SU-DHL-6 (cell line): ENCODE data around the gene MACROH2A2.

Experiments used
- EZH2phosphoT487 ChIP-seq: fragments of 200-600 bp; sonication (generic), shearing (Covaris generic); conservative IDR thresholded peaks from 2 replicates; pipeline ENCODE4 v1.6.1; 2018; ENCODE audit warnings: mild to moderate bottlenecking, antibody characterized with exemption, low read length, moderate library complexity, mixed read lengths
- TF ChIP-seq, protein P1 (sequence below): fragments of 200-600 bp; sonication (generic); IDR thresholded peaks from one replicate; pipeline ENCODE4 v1.5.1; 2017; ENCODE audit warnings: antibody characterized with exemption, mild to moderate bottlenecking, low read length, moderate library complexity; ENCODE audit not compliant: insufficient read depth, poor library complexity, severe bottlenecking

DNA sequence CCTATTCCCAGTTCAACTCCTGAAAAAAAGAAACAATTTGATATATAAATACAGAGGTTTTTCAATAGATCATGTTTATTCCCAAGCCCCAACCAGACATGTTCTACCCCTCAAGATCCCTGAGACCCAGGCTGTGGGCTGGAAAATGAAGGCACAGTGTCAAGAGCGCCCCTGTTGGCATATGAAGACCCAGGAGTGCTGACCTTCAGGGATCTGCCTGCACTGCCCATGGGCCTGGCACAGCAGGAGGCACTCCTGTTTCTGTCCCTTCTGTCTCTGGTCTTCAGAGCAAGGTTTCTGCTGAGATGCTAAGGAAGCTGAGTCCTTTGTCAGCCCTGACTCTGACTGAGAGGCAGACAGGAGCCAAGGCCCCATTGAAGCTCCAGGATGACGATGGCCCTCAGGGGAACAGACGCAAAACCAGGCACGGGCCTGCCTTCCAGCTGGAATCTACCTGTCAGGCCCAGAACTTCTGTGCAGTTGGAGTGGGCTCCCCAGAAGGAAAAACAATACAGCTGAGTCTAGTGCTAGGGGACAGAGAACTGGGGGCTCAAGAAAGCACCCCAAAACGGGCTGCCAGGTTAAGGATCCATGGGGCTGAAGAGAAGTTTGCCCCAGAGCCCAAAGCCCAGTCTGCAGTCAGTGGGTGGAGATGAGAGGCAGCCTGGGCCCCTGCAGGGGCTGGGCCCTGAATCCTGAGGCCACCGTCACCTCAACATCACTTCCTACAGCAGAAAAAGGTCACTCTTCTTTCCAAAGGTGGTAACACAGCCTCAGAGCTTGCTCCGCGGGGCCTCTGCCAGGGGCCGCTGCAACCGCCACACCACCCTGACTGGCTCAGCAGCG, 86.7 kb downstream of the MACROH2A2 start:
- TF ChIP-seq, protein P1, sequence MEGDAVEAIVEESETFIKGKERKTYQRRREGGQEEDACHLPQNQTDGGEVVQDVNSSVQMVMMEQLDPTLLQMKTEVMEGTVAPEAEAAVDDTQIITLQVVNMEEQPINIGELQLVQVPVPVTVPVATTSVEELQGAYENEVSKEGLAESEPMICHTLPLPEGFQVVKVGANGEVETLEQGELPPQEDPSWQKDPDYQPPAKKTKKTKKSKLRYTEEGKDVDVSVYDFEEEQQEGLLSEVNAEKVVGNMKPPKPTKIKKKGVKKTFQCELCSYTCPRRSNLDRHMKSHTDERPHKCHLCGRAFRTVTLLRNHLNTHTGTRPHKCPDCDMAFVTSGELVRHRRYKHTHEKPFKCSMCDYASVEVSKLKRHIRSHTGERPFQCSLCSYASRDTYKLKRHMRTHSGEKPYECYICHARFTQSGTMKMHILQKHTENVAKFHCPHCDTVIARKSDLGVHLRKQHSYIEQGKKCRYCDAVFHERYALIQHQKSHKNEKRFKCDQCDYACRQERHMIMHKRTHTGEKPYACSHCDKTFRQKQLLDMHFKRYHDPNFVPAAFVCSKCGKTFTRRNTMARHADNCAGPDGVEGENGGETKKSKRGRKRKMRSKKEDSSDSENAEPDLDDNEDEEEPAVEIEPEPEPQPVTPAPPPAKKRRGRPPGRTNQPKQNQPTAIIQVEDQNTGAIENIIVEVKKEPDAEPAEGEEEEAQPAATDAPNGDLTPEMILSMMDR, result no peak
- no peak for TF ChIP-seq EZH2phosphoT487
